ENCODE results near the gene TSSK6. TPM values are rescaled to one million over a fixed set of nuclear protein-coding genes. Genes with fewer than 3 reads are reported as not detected.

TSSK6 gene
- total RNA-seq, 1 donor from 2014 or later: 6.4 TPM

- TF ChIP-seq, protein P1, sequence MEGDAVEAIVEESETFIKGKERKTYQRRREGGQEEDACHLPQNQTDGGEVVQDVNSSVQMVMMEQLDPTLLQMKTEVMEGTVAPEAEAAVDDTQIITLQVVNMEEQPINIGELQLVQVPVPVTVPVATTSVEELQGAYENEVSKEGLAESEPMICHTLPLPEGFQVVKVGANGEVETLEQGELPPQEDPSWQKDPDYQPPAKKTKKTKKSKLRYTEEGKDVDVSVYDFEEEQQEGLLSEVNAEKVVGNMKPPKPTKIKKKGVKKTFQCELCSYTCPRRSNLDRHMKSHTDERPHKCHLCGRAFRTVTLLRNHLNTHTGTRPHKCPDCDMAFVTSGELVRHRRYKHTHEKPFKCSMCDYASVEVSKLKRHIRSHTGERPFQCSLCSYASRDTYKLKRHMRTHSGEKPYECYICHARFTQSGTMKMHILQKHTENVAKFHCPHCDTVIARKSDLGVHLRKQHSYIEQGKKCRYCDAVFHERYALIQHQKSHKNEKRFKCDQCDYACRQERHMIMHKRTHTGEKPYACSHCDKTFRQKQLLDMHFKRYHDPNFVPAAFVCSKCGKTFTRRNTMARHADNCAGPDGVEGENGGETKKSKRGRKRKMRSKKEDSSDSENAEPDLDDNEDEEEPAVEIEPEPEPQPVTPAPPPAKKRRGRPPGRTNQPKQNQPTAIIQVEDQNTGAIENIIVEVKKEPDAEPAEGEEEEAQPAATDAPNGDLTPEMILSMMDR (IDR thresholded peaks at IDR 0.05; ENCODE audit: insufficient read depth, low read length, poor library complexity, severe bottlenecking): no peak
- DNase-seq (ENCODE audit: low read depth): no peak
- no peak overlapping the region for H3K4me3 ChIP-seq (ENCODE audit: low read depth, low read length)
- H3K36me3 ChIP-seq (ENCODE audit: control insufficient read depth, insufficient read depth, low read length): no peaks in the 10 kb centered on the region
- peaks cover 9% of the 10 kb centered on the region for H3K27me3 ChIP-seq (ENCODE audit: control insufficient read depth, insufficient read depth, low read length)
These were observed 31.4 kb upstream of the TSSK6 start for GRCh38 chr19:19546751-19547162.

- no peaks in the 10 kb centered on the region for H3K36me3 ChIP-seq (ENCODE audit: control insufficient read depth, insufficient read depth, low read length)
- no peak overlapping the region for H3K4me3 ChIP-seq (ENCODE audit: low read depth, low read length)
- DNase-seq (ENCODE audit: low read depth): no peak
- TF ChIP-seq, protein P1 (IDR thresholded peaks at IDR 0.05; ENCODE audit: insufficient read depth, low read length, poor library complexity, severe bottlenecking): no peak
- H3K27me3 ChIP-seq (ENCODE audit: control insufficient read depth, insufficient read depth, low read length): peaks cover 19% of the 10 kb centered on the region
These were observed 30.4 kb upstream of the TSSK6 start for GRCh38 chr19:19545707-19546106.

DNA sequence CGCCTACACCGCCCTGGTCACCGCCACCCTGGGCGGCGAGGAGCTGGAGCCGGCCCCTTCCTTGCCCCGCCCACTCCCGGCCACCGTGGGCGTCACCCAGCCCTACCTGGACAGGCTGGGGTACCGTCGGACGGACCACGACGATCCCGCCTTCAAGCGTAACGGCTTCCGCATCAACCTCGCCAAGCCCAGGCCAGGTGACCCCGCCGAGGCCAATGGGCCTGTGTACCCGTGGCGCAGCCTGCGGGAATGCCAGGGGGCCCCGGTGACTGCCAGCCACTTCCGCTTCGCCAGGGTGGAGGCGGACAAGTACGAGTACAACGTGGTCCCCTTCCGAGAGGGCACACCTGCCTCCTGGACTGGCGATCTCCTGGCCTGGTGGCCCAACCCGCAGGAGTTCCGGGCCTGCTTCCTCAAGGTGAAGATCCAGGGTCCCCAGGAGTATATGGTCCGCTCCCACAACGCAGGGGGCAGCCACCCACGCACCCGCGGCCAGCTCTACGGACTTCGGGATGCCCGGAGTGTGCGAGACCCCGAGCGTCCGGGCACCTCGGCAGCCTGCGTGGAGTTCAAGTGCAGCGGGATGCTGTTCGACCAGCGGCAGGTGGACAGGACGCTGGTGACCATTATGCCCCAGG is 29.7 kb upstream of the TSSK6 start:
- DNase-seq (ENCODE audit: low read depth): no peak
- Histone ChIP-seq H3K27me3 (ENCODE audit: control insufficient read depth, insufficient read depth, low read length) (peaks cover 25% of the 10 kb centered on the region), H3K4me3 (ENCODE audit: low read depth, low read length) (no peak overlapping the region), H3K36me3 (ENCODE audit: control insufficient read depth, insufficient read depth, low read length) (no peaks in the 10 kb centered on the region)
- TF ChIP-seq, protein P1 (IDR thresholded peaks at IDR 0.05; ENCODE audit: insufficient read depth, low read length, poor library complexity, severe bottlenecking): no peak

DNA sequence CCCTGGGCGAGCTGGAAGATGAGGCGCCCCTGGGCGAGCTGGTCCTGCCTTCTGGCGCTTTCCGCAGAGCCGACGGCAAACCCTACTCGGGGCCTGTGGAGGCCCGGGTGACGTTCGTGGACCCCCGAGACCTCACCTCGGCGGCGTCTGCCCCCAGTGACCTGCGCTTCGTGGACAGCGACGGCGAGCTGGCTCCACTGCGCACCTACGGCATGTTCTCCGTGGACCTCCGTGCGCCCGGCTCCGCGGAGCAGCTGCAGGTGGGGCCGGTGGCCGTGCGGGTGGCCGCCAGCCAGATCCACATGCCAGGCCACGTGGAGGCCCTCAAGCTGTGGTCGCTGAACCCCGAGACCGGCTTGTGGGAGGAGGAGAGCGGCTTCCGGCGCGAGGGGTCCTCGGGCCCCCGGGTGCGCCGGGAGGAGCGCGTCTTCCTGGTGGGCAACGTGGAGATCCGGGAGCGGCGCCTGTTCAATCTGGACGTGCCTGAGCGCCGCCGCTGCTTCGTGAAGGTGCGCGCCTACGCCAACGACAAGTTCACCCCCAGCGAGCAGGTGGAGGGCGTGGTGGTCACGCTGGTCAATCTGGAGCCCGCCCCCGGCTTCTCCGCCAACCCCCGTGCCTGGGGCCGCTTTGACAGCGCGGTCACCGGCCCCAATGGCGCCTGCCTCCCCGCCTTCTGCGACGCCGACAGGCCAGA is 29.1 kb upstream of the TSSK6 start:
- no peaks in the 10 kb centered on the region for H3K36me3 ChIP-seq (ENCODE audit: control insufficient read depth, insufficient read depth, low read length)
- no peak for DNase-seq (ENCODE audit: low read depth)
- peaks cover 32% of the 10 kb centered on the region for H3K27me3 ChIP-seq (ENCODE audit: control insufficient read depth, insufficient read depth, low read length)
- TF ChIP-seq, protein P1 (IDR thresholded peaks at IDR 0.05; ENCODE audit: insufficient read depth, low read length, poor library complexity, severe bottlenecking): no peak
- H3K4me3 ChIP-seq (ENCODE audit: low read depth, low read length): no peak overlapping the region

- TF ChIP-seq, protein P1 (IDR thresholded peaks at IDR 0.05; ENCODE audit: insufficient read depth, low read length, poor library complexity, severe bottlenecking): no peak
- no peak for DNase-seq (ENCODE audit: low read depth)
- Histone ChIP-seq H3K27me3 (ENCODE audit: control insufficient read depth, insufficient read depth, low read length) (peaks cover 37% of the 10 kb centered on the region), H3K4me3 (ENCODE audit: low read depth, low read length) (no peak overlapping the region), H3K36me3 (ENCODE audit: control insufficient read depth, insufficient read depth, low read length) (no peaks in the 10 kb centered on the region)
These were observed 28.3 kb upstream of the TSSK6 start for GRCh38 chr19:19543640-19544039.

Data from kidney epithelial cell (primary cell).